LNCaP clone FGC (cell line): Measurements from ENCODE around the gene LRRC56.

Source experiments
- DNase-seq: peaks from one replicate; pipeline ENCODE4 v3.0.0-alpha.2; 2011; ENCODE audit warnings: low read depth
- H3K4me3 ChIP-seq: 2 replicates; pipeline ENCODE4 v1.5.1; 2011; ENCODE audit warnings: mild to moderate bottlenecking, low read depth, low read length, control low read depth
- TF ChIP-seq, protein P1 (sequence below): IDR thresholded peaks from 2 replicates; pipeline ENCODE4 v1.5.1; 2012; ENCODE audit warnings: mild to moderate bottlenecking; ENCODE audit not compliant: control insufficient read depth, insufficient read depth; ENCODE audit errors: extremely low read depth

The LRRC56 gene

DNA sequence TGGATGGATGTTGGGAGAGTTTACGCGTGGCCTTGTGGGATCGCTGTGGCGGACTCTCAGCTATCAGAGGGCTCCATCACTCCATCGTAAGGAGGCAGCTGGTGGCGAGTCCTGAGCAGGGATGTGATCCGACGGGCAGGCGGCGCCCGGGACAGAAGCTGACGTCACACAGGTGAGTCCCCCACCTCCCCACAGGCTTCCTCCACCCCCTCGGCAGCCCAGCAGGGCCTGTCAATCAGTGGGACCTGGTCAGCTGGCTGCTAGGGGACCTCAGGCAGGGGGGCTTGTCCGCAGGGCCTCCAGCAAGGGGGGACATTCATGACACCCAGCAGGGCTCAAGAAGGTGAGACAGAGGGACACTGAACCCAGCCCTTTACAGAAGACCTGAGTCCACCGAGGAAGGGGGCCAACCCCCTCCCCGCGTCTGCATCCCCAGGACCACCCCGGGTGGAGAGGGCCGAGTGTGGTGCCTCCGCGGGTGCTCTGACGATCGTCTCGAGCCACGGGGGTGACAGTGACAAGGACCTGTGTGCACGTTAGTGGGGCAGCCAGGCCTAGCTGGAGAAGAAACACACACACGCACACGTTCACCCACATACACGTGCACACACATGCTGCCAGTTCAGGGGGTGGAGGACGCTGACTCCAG is 9.0 kb upstream of the LRRC56 start:
- no peak for DNase-seq
- TF ChIP-seq, protein P1, sequence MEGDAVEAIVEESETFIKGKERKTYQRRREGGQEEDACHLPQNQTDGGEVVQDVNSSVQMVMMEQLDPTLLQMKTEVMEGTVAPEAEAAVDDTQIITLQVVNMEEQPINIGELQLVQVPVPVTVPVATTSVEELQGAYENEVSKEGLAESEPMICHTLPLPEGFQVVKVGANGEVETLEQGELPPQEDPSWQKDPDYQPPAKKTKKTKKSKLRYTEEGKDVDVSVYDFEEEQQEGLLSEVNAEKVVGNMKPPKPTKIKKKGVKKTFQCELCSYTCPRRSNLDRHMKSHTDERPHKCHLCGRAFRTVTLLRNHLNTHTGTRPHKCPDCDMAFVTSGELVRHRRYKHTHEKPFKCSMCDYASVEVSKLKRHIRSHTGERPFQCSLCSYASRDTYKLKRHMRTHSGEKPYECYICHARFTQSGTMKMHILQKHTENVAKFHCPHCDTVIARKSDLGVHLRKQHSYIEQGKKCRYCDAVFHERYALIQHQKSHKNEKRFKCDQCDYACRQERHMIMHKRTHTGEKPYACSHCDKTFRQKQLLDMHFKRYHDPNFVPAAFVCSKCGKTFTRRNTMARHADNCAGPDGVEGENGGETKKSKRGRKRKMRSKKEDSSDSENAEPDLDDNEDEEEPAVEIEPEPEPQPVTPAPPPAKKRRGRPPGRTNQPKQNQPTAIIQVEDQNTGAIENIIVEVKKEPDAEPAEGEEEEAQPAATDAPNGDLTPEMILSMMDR: no peak
- no peak overlapping the region for H3K4me3 ChIP-seq

DNA sequence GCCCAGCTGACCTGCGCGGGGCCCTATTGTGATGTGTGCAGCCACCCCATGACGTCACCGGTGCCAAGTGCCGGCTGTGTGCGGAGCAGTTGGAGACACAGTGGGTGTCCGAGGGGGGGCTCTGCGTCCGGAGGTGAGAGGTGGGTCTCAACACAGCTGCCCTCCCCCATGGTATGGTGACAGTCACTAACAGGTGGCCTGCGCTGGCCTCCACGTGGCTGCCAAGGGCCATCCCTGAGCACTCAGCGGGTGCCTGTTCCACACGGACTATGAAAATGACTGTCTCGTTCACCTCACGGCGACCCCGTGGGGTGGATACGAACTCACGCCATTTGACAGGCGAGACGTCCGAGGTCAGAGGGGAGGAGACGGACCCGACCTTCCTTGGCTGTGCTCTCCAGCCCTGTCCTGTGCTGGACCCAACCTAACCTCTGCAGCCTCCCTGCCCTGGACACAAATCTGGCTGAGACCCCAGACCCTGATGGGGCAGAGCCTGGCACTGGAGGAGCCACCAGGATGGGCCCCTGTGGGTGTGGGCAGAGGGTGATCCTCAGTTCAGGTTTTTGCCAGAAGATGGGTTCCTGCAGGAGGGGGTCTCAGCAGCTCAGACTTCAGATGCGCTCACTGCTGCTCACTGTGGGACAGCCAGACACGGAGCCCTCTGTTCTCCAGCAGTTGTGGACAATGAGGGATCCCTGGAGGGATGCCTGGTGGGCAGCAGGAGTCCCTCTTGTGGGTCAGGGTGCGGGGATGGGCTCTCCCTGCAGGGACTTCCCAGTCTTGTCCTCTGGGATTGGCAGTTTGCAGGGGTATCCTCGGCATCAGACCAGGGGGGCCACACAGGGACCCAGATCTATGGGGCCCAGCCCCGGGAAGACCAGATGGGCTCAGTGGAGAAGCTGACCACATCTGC is 8.3 kb upstream of the LRRC56 start:
- TF ChIP-seq, protein P1: no peak
- no peak for DNase-seq
- no peak overlapping the region for H3K4me3 ChIP-seq

DNA sequence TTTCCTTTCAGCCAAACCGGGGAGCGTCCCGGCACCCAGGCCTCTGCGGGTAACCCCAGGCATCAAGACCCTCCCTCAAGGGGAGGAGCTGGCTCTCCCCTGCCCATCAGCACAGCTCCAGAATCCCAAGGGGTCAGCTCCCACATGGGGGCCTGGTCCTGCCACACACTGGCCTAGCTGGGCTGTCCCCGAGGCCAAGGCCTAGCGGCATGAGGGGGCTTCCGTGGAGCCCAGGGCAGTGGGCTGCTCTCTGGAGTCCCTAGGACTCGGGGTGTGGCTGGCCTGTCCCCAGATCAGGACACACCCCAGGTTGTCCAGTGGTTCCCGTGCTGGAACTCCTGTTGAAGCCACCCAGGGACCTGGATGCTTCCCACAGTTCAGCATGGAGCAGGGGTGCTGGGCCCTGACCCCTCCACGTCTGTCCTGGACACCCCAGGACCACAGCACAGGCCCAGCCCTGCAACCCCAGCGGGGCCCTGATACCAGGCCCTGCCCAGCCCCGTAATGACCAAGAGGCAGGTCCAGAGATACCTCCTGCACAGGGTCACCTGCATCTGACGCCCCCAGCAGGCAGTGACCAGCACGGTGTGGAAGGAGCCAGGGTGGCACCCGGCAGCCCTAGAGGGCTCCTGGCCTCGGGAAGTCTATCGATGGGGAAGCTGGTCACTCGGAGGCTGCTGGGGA is 7.5 kb upstream of the LRRC56 start:
- DNase-seq: no peak
- H3K4me3 ChIP-seq: no peak overlapping the region
- TF ChIP-seq, protein P1: no peak

- DNase-seq: no peak
- TF ChIP-seq, protein P1: no peak
- no peak overlapping the region for H3K4me3 ChIP-seq
Measured at GRCh38 chr11:530960-531831, 6.1 kb upstream of the LRRC56 start.

GRCh38 chr11:531919-532526 is 5.3 kb upstream of the LRRC56 start:
- DNase-seq: no peak
- H3K4me3 ChIP-seq: no peak overlapping the region
- TF ChIP-seq, protein P1: no peak

DNA sequence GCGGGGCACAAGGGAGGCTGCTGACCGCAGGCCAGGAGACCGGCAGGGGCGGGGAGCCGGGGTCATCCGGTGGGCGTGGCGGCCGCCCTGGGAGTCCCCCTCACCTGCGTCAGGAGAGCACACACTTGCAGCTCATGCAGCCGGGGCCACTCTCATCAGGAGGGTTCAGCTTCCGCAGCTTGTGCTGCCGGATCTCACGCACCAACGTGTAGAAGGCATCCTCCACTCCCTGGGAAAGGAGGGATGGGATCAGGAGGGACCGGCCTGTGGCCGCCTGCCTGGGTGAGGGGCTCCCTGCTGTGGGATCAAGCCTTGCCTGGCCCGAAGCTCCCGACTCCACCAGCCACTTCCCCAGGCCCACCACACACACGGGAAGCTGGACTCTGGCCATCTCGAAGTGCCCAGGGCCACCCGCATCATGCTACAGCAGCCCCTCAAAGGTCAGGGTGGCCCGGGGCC is 4.8 kb upstream of the LRRC56 start:
- no peak overlapping the region for H3K4me3 ChIP-seq
- no peak for DNase-seq
- TF ChIP-seq, protein P1: no peak
